T47D (cell line): Measurements from ENCODE around the gene LILRA2.
"Not testable (repeated sequence)": the region's sequence is repeated elsewhere in the genome, so short reads cannot be mapped to it uniquely, and the experiment has no call there.

Experiments
- DNase-seq, 2 experiments: peaks; one replicate each; pipeline versions ENCODE4 v3.0.0 to v3.0.0-alpha.2; 2011 to 2012; ENCODE audit warnings: low read depth in 1 of 2, low spot score in 1 of 2
- JUND ChIP-seq: IDR thresholded peaks from 2 replicates; pipeline ENCODE4 v1.6.1; 2012; ENCODE audit warnings: low read depth
- in situ Hi-C: cut with HindIII; loops from 2 replicates; pipeline ENCODE4 v1.10.0; 2016; ENCODE audit warnings: low sequenced_read_pairs, low pct_unique_long_range_greater_than_20kb

Gene LILRA2

GRCh38 chr19:54626757-54627156 lies 53.2 kb downstream of the LILRA2 start:
- no peak for TF ChIP-seq JUND
- in situ Hi-C loops = no loop called here

GRCh38 chr19:54627912-54628311 lies 54.3 kb downstream of the LILRA2 start:
- in situ Hi-C loops = not testable (repeated sequence)
- DNase-seq = peak in 1 of 2 experiments; percentile 54

More at GRCh38 chr19:54626757-54627156, 53.2 kb downstream of the LILRA2 start:
- DNase-seq = no peak

- DNase-seq, in situ Hi-C loops: not testable (repeated sequence)
These were observed 56.7 kb downstream of the LILRA2 start, which contains the start of gene LILRB1 for GRCh38 chr19:54630262-54630661. LILRB1 (plus strand) TSS chr19:54630484; CDS start chr19:54631074, 590 bp downstream.

- TF ChIP-seq JUND = no peak
- DNase-seq = no peak
- in situ Hi-C loops = no loop called here
These were observed 57.2 kb downstream of the LILRA2 start for GRCh38 chr19:54630782-54631181.

GRCh38 chr19:54631489-54632337 lies 58.1 kb downstream of the LILRA2 start:
- in situ Hi-C loops, DNase-seq: not testable (repeated sequence)

GRCh38 chr19:54632517-54632916 lies 58.9 kb downstream of the LILRA2 start:
- in situ Hi-C loops, DNase-seq: not testable (repeated sequence)

GRCh38 chr19:54633401-54633800 lies 59.8 kb downstream of the LILRA2 start:
- in situ Hi-C loops = no loop called here
- no peak for TF ChIP-seq JUND
- DNase-seq = no peak

GRCh38 chr19:54636081-54636480 lies 62.5 kb downstream of the LILRA2 start:
- in situ Hi-C loops, DNase-seq: not testable (repeated sequence)

GRCh38 chr19:54638683-54639082 lies 65.1 kb downstream of the LILRA2 start:
- no peak for TF ChIP-seq JUND

More at GRCh38 chr19:54638683-54639082, 65.1 kb downstream of the LILRA2 start:
- in situ Hi-C loops = no loop called here
- no peak for DNase-seq
